WTC11 (cell line): ENCODE results near the gene SCYL3.

ENCODE experiments used
- CTCF ChIP-seq: fragments of 200-600 bp; IDR thresholded peaks from 2 replicates; pipeline ENCODE4 v1.8.0; 2022; ENCODE audit warnings: antibody characterized with exemption
- NR3C1 ChIP-seq: sonication (generic); formaldehyde crosslinking; conservative IDR thresholded peaks from 2 replicates; pipeline ENCODE4 v1.8.1; 2023; ENCODE audit warnings: low read depth, mild to moderate bottlenecking, missing genetic modification reagents
- SMAD4 ChIP-seq: sonication (generic); formaldehyde crosslinking; IDR thresholded peaks from 2 replicates; pipeline ENCODE4 v1.8.0; 2022; ENCODE audit warnings: mild to moderate bottlenecking, missing genetic modification reagents
- SP1 ChIP-seq: sonication (generic); formaldehyde crosslinking; conservative IDR thresholded peaks from 2 replicates; pipeline ENCODE4 v1.8.1; 2022; ENCODE audit warnings: missing genetic modification reagents
- STAT6 ChIP-seq: sonication (generic); formaldehyde crosslinking; conservative IDR thresholded peaks from 2 replicates; pipeline ENCODE4 v1.8.1; 2023; ENCODE audit warnings: mild to moderate bottlenecking, low read depth, missing genetic modification reagents, moderate library complexity
- ZMAT4 ChIP-seq: fragments of 250-450 bp; sonication (Bioruptor Pico); IDR thresholded peaks from 2 replicates; pipeline ENCODE4 v1.9.0; 2021; ENCODE audit warnings: mild to moderate bottlenecking
- ZNF281 ChIP-seq: sonication (generic); formaldehyde crosslinking; IDR thresholded peaks from 2 replicates; pipeline ENCODE4 v1.8.0; 2023; ENCODE audit warnings: mild to moderate bottlenecking, missing genetic modification reagents

- no peak for TF ChIP-seq CTCF
- no peak for TF ChIP-seq ZMAT4 (CRISPR knock-in tag)
- TF ChIP-seq NR3C1 (CRISPR knock-in tag), result no peak
- no peak for TF ChIP-seq SP1 (CRISPR knock-in tag)
- no peak for TF ChIP-seq ZNF281 (CRISPR knock-in tag)
- no peak for TF ChIP-seq STAT6
- TF ChIP-seq SMAD4 (CRISPR knock-in tag), result no peak
These were observed 11.6 kb downstream of the SCYL3 start for GRCh38 chr1:169882039-169882511.
